GM23248 (cell line): ENCODE data around the gene EIF4G1. TPM values are rescaled to one million over a fixed set of nuclear protein-coding genes. Genes with fewer than 3 reads are reported as not detected.

ENCODE experiments used
- DNase-seq: peaks from one replicate; pipeline ENCODE4 v3.0.0-alpha.2; 2015
- H2AFZ ChIP-seq: fragments of 200-600 bp; sonication (generic); 2 replicates; pipeline ENCODE4 v1.6.1; 2016; ENCODE audit warnings: antibody characterized with exemption
- H3F3A ChIP-seq: fragments of 200-600 bp; sonication (generic); 2 replicates; pipeline ENCODE4 v1.6.1; 2016; ENCODE audit warnings: mild to moderate bottlenecking, antibody characterized with exemption, mixed run types; ENCODE audit not compliant: insufficient read depth
- H3K27ac ChIP-seq: fragments of 200-600 bp; sonication (generic); 2 replicates; pipeline ENCODE4 v1.5.1; 2016; ENCODE audit warnings: mild to moderate bottlenecking
- H3K27me3 ChIP-seq: fragments of 200-600 bp; sonication (generic); replicated peaks from 2 replicates; pipeline ENCODE4 v1.6.1; 2016; ENCODE audit warnings: mild to moderate bottlenecking; ENCODE audit not compliant: insufficient read depth
- H3K36me3 ChIP-seq: fragments of 200-600 bp; sonication (generic); 2 replicates; pipeline ENCODE4 v1.6.1; 2016; ENCODE audit warnings: low read depth, mild to moderate bottlenecking
- H3K4me1 ChIP-seq: fragments of 200-600 bp; sonication (generic); 2 replicates; pipeline ENCODE4 v1.6.1; 2016; ENCODE audit warnings: mild to moderate bottlenecking; ENCODE audit not compliant: insufficient read depth
- H3K4me2 ChIP-seq: fragments of 200-600 bp; sonication (generic); one replicate; pipeline ENCODE4 v1.6.1; 2016; ENCODE audit warnings: mild to moderate bottlenecking; ENCODE audit not compliant: unreplicated experiment
- H3K4me3 ChIP-seq: fragments of 200-600 bp; sonication (generic); 2 replicates; pipeline ENCODE4 v1.5.1; 2016; ENCODE audit warnings: mild to moderate bottlenecking
- H3K79me2 ChIP-seq: fragments of 200-600 bp; sonication (generic); 2 replicates; pipeline ENCODE4 v1.6.1; 2016; ENCODE audit warnings: mild to moderate bottlenecking; ENCODE audit not compliant: insufficient read depth
- H3K9ac ChIP-seq: fragments of 200-600 bp; sonication (generic); 2 replicates; pipeline ENCODE4 v1.6.1; 2016; ENCODE audit warnings: mild to moderate bottlenecking
- H3K9me2 ChIP-seq: fragments of 200-600 bp; sonication (generic); 2 replicates; pipeline ENCODE4 v1.6.1; 2016; ENCODE audit warnings: mixed run types, mild to moderate bottlenecking, moderate library complexity; ENCODE audit not compliant: insufficient read depth
- H3K9me3 ChIP-seq: fragments of 200-600 bp; sonication (generic); one replicate; pipeline ENCODE4 v1.6.1; 2017; ENCODE audit warnings: low read depth
- H4K20me1 ChIP-seq: fragments of 200-600 bp; sonication (generic); 2 replicates; pipeline ENCODE4 v1.6.0; 2016; ENCODE audit not compliant: insufficient read depth
- EZH2 ChIP-seq: fragments of 200-600 bp; sonication (generic); IDR thresholded peaks from 2 replicates; pipeline ENCODE4 v1.6.1; 2018; ENCODE audit warnings: antibody characterized with exemption, mild to moderate bottlenecking; ENCODE audit not compliant: insufficient read depth, poor library complexity, severe bottlenecking
- EZH2phosphoT487 ChIP-seq: fragments of 200-600 bp; sonication (generic); IDR thresholded peaks from 2 replicates; pipeline ENCODE4 v1.6.1; 2018; ENCODE audit warnings: antibody characterized with exemption, moderate library complexity, mild to moderate bottlenecking, low read depth; ENCODE audit not compliant: insufficient read depth
- WGBS, 2 experiments: methylation state at CpG; one replicate each; pipeline ENCODE4 v1.1.6; 2015 to 2017; ENCODE audit warnings: low lambda C conversion rate in 2 of 2, low coverage in 1 of 2; ENCODE audit errors: missing lambda C conversion rate in 2 of 2; 5-methylcytosine and 5-hydroxymethylcytosine counted together
- in situ Hi-C: fragments of 300-500 bp; cut with MboI; formaldehyde crosslinking; loops from 2 replicates; pipeline ENCODE4 v1.15.0; 2020
- polyA plus RNA-seq: library from polyadenylated mRNA; unstranded; fragments of >200 nt; fragmentation: Nextera tagmentation; extraction: Ambion mirVana; gene quantifications from 2 replicates; pipeline ENCODE4 v1.2.1, GENCODE V29; 2016
- total RNA-seq: library from RNA; depleted of rRNA; stranded (reverse); fragments of >200 nt; shearing (Covaris generic); gene quantifications from 2 replicates; pipeline ENCODE4 v1.2.3, GENCODE V29; 2014

Gene EIF4G1
- total and polyA plus RNA-seq, 2 experiments from 2014 or later = 184 to 370 TPM

DNA sequence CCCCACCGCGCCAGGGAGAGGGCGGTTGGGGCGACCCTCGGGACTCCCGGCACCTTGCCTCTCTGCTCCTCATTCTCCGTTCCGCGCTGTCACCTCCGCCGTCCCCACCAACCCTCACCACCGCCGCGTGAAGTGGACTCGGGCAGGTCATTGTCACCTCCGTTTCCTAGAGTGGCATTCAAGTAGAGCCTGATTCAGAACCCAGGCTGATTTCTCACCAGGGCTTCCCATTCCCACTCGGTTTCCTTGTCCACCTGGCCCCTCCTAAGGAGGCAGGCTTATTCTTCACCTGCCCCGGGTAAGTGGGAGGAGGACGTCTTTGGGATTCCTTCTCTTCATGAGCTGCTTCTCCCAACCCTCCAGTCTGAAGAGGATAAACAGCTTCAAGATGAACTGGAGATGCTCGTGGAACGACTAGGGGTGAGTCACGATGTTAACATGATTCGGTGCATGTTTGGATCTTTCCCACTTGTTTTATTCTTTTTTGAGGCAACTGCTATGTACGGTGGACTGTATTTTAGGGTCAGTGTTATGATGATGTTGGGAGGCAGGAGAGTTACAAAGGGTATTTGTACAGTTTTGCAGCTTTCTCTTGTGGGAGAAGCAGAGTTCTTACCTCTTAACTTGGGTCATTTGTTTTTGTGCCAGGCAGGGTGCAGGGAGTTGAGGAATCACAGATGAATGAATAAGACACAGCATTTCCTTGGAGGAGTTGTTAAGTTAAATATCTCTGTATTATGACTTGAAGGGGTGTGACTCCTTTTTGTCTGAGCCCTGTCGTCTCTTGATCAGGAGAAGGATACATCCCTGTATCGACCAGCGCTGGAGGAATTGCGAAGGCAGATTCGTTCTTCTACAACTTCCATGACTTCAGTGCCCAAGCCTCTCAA is 14.7 kb upstream of the EIF4G1 start:
- TF ChIP-seq EZH2 (no peak), EZH2phosphoT487 (no peak)
- H3K79me2 ChIP-seq = peaks cover 57% of the 10 kb centered on the region
- H3K4me3 ChIP-seq = peak overlapping the region; percentile 97
- peak overlapping the region; percentile 91 for H3K4me2 ChIP-seq
- H3K9me3 ChIP-seq = no peaks in the 10 kb centered on the region
- 5 to 6% methylated on average over 26 to 27 of the region's 29 CpGs for WGBS, 2 experiments
- H2AFZ ChIP-seq = peak overlapping the region; percentile 44
- peaks cover 44% of the 10 kb centered on the region for H3K36me3 ChIP-seq
- in situ Hi-C loops = no loop called here
- peaks cover 19% of the 10 kb centered on the region for H3K4me1 ChIP-seq
- H4K20me1 ChIP-seq = no peaks in the 10 kb centered on the region
- DNase-seq = peak; percentile 86
- peak overlapping the region; percentile 80 for H3K27ac ChIP-seq
- H3K9me2 ChIP-seq = no peaks in the 10 kb centered on the region
- no peaks in the 10 kb centered on the region for H3K27me3 ChIP-seq
- H3K9ac ChIP-seq = peak overlapping the region; percentile 91
- H3F3A ChIP-seq = peaks cover 32% of the 10 kb centered on the region

- peak overlapping the region; percentile 91 for H3K4me2 ChIP-seq
- no peaks in the 10 kb centered on the region for H3K27me3 ChIP-seq
- peak overlapping the region; percentile 97 for H3K4me3 ChIP-seq
- H3K9me2 ChIP-seq = no peaks in the 10 kb centered on the region
- peak overlapping the region; percentile 91 for H3K9ac ChIP-seq
- H3K79me2 ChIP-seq = peaks cover 63% of the 10 kb centered on the region
- peaks cover 48% of the 10 kb centered on the region for H3K36me3 ChIP-seq
- no peaks in the 10 kb centered on the region for H4K20me1 ChIP-seq
- peaks cover 35% of the 10 kb centered on the region for H3F3A ChIP-seq
- H2AFZ ChIP-seq = no peak overlapping the region
- peaks cover 19% of the 10 kb centered on the region for H3K4me1 ChIP-seq
- in situ Hi-C loops = no loop called here
- peak overlapping the region; percentile 80 for H3K27ac ChIP-seq
- 2 to 12% methylated on average over 3 of the region's 3 CpGs for WGBS, 2 experiments
- peak; percentile 78 for DNase-seq
- no peaks in the 10 kb centered on the region for H3K9me3 ChIP-seq
- no peak for TF ChIP-seq EZH2
- TF ChIP-seq EZH2phosphoT487 = no peak
These were observed 14.1 kb upstream of the EIF4G1 start for GRCh38 chr3:184300378-184300720.

- Histone ChIP-seq H3K27me3 (no peaks in the 10 kb centered on the region), H3K4me3 (no peak overlapping the region), H3K9me3 (no peaks in the 10 kb centered on the region), H3K4me1 (peaks cover 13% of the 10 kb centered on the region), H3K9me2 (no peaks in the 10 kb centered on the region), H3K4me2 (no peak overlapping the region), H2AFZ (no peak overlapping the region), H4K20me1 (no peaks in the 10 kb centered on the region), H3K9ac (no peak overlapping the region), H3K36me3 (peaks cover 73% of the 10 kb centered on the region), H3K27ac (no peak overlapping the region), H3F3A (peaks cover 58% of the 10 kb centered on the region), H3K79me2 (peaks cover 66% of the 10 kb centered on the region)
- in situ Hi-C loops = no loop called here
- no peak for TF ChIP-seq EZH2phosphoT487
- no peak for TF ChIP-seq EZH2
- WGBS, 2 experiments = 50 to 74% methylated on average over 1 of the region's 1 CpG
- peak; percentile 43 for DNase-seq
These were observed 8.8 kb upstream of the EIF4G1 start for GRCh38 chr3:184305577-184305976.

DNA sequence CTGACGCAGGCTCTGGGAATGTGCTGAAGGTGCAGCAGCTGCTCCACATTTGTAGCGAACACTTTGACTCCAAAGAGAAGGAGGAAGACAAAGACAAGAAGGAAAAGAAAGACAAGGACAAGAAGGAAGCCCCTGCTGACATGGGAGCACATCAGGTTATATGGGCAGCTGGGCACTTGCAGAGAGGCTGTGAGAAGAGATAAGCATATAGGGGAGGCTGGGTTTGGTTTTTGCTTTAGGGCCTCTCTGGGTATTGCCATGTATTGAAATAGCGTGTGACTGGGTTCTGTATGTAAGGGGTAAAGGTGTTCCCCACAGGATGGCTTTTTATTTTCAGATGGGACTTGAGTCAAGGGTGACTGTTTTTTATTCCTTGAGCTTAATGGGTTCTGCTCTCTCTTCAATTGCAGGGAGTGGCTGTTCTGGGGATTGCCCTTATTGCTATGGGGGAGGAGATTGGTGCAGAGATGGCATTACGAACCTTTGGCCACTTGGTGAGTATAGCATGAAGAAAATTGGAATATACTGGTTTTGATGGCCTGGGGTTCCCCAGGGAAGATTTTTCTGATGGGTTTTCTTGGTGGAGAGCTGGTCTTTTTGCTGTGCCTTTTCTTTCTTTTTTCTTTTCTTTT is 7.9 kb upstream of the EIF4G1 start:
- WGBS, 2 experiments = 99% methylated on average over 4 of the region's 4 CpGs
- no peaks in the 10 kb centered on the region for H4K20me1 ChIP-seq
- TF ChIP-seq EZH2phosphoT487 = no peak
- no peak for TF ChIP-seq EZH2
- no peak overlapping the region for H3K27ac ChIP-seq
- H3F3A ChIP-seq = peaks cover 58% of the 10 kb centered on the region
- DNase-seq = no peak
- peaks cover 64% of the 10 kb centered on the region for H3K36me3 ChIP-seq
- in situ Hi-C loops = no loop called here
- no peaks in the 10 kb centered on the region for H3K9me2 ChIP-seq
- H3K27me3 ChIP-seq = no peaks in the 10 kb centered on the region
- no peak overlapping the region for H2AFZ ChIP-seq
- no peak overlapping the region for H3K9ac ChIP-seq
- H3K4me1 ChIP-seq = 0 out of 2 replicates have a peak, but pooled peaks cover 4% of the 10 kb centered on the region
- peaks cover 57% of the 10 kb centered on the region for H3K79me2 ChIP-seq
- no peak overlapping the region for H3K4me2 ChIP-seq
- no peaks in the 10 kb centered on the region for H3K9me3 ChIP-seq
- no peak overlapping the region for H3K4me3 ChIP-seq
